Left lung (tissue), 10 donors: Measurements from ENCODE around the gene ST6GALNAC3. TPM values are rescaled to one million over a fixed set of nuclear protein-coding genes. Genes with fewer than 3 reads are reported as not detected.
A peak's percentile ranks its signal among the peaks of the same experiment; 100 is the strongest.

Source experiments
- ATAC-seq: fragments of 200-7000 bp; cut with Tn5 transposase; one replicate; pipeline ENCODE4 v1.9.1; 2020; ENCODE audit warnings: moderate library complexity
- DNase-seq, 4 donors: peaks; one replicate each; pipeline ENCODE4 v3.0.0-alpha.2; 2013 to 2020
- H3K27ac ChIP-seq, 2 donors: fragments of 200-600 bp; sonication (generic) in 1 of 2; one replicate each; pipeline versions ENCODE4 v1.5.0 to v1.8.0; 2020 to 2021
- H3K27me3 ChIP-seq, 2 donors: fragments of 200-600 bp; sonication (generic) in 1 of 2; one replicate each; pipeline versions ENCODE4 v1.5.0 to v1.8.0; 2020 to 2021
- H3K36me3 ChIP-seq, 2 donors: fragments of 200-600 bp; sonication (generic) in 1 of 2; one replicate each; pipeline versions ENCODE4 v1.5.0 to v1.8.0; 2020 to 2021
- H3K4me1 ChIP-seq, 2 donors: fragments of 200-600 bp; one replicate each; pipeline ENCODE4 v1.8.0; 2021
- H3K4me3 ChIP-seq, 2 donors: fragments of 200-600 bp; sonication (generic) in 1 of 2; one replicate each; pipeline versions ENCODE4 v1.5.0 to v1.8.0; 2020 to 2021; ENCODE audit warnings: mild to moderate bottlenecking in 1 of 2
- H3K9me3 ChIP-seq, 2 donors: fragments of 200-600 bp; sonication (generic) in 1 of 2; one replicate each; pipeline versions ENCODE4 v1.5.0 to v1.8.0; 2020 to 2021
- intact Hi-C, 2 donors: fragments of 100-400 bp; cut with DNase I; formaldehyde crosslinking; loops; one replicate each; pipeline versions ENCODE4 v1.11.2 to v1.14.2; 2022
- polyA plus RNA-seq, 6 donors: library from polyadenylated mRNA; unstranded; fragments of 120-200 nt; gene quantifications; one replicate each; pipeline ENCODE4 v1.2.1, GENCODE V29; 2013; ENCODE audit not compliant: insufficient read length in 6 of 6
- total RNA-seq, 2 donors: library from RNA; stranded (reverse); fragmentation: NEBNext Ultra II Directional; extraction: Animal tissue kit (Norgen Biotek cat#: 25700); gene quantifications; one replicate each; pipeline ENCODE4 v1.2.1, GENCODE V29; 2021
- TF ChIP-seq, protein P1 (sequence below), 2 donors: fragments of 200-600 bp; sonication (generic) in 1 of 2; IDR thresholded peaks; one replicate each; pipeline versions ENCODE4 v1.5.0 to v1.8.0; 2021; ENCODE audit warnings: antibody characterized with exemption in 2 of 2
- donor health status: DM: no; HTN: yes; CAD: no.
- donor health status: DM: no; HTN: no; CAD: no.

Gene ST6GALNAC3
- total and polyA plus RNA-seq, 8 donors = 3.4 to 37.7 (median 30.1) TPM

DNA sequence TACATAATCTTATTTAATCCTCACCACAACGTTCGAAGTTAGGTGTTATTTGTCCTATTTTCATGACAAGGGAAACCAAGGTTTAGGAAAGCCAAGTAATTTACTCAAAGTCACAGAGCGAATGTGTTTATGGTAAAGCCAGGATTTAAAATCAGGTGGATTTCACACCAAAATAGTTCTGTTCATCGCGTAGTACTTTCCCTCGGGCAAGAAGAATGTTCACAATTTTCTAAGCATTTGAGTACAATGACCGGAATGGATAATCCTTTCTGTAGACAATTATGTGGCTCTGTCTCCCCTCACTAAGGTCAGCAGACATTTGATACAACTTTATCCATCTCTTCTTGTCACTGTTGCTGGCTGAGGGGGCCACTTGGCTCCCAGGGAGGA lies 204.2 kb downstream of the ST6GALNAC3 start:
- no peaks in the 10 kb centered on the region for H3K36me3 ChIP-seq
- no peak overlapping the region for H3K27ac ChIP-seq
- no peaks in the 10 kb centered on the region for H3K4me1 ChIP-seq
- TF ChIP-seq, protein P1, sequence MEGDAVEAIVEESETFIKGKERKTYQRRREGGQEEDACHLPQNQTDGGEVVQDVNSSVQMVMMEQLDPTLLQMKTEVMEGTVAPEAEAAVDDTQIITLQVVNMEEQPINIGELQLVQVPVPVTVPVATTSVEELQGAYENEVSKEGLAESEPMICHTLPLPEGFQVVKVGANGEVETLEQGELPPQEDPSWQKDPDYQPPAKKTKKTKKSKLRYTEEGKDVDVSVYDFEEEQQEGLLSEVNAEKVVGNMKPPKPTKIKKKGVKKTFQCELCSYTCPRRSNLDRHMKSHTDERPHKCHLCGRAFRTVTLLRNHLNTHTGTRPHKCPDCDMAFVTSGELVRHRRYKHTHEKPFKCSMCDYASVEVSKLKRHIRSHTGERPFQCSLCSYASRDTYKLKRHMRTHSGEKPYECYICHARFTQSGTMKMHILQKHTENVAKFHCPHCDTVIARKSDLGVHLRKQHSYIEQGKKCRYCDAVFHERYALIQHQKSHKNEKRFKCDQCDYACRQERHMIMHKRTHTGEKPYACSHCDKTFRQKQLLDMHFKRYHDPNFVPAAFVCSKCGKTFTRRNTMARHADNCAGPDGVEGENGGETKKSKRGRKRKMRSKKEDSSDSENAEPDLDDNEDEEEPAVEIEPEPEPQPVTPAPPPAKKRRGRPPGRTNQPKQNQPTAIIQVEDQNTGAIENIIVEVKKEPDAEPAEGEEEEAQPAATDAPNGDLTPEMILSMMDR (IDR thresholded peaks at IDR 0.05) = no peak
- DNase-seq (no peak), ATAC-seq (no peak)
- intact Hi-C loops = no loop called here
- H3K27me3 ChIP-seq = no peaks in the 10 kb centered on the region
- no peak overlapping the region for H3K4me3 ChIP-seq
- no peaks in the 10 kb centered on the region for H3K9me3 ChIP-seq

DNA sequence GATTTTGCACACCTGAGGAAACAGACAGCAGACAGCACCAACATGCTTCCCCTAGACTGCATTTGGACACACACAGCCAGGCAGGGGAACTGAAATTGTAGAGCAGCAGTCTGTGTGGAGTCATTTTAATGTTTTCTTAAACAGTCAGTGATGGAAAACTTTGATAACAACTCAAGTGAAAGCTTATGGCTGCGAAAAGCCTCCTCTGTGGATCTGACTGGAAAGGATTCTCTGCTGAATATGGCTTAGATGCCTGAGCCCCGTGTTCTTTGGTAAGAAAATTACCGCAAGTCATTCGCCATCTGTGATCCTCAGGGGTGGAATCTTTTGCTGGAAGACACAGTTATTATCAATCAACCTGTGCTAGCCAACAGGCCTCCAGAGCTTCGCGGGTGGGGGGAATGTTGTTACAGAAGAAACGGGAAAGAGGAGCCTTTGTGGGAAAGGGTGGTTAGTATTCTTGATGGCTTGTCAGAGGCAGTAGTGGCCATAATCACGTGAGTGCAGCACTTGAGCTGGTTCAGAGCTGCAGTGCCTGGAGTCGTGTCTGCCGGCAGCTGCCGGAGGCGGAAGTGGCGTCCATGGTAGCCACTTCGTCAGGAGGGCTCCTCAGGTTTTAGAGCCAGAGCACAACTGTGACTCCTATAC lies 204.7 kb downstream of the ST6GALNAC3 start:
- Histone ChIP-seq H3K27me3 (no peaks in the 10 kb centered on the region), H3K9me3 (no peaks in the 10 kb centered on the region), H3K4me1 (no peaks in the 10 kb centered on the region), H3K4me3 (no peak overlapping the region), H3K36me3 (no peaks in the 10 kb centered on the region), H3K27ac (no peak overlapping the region)
- ATAC-seq (no peak), DNase-seq (peak in 2 of 4 donors; percentile 14 to 35)
- intact Hi-C loops = no loop called here
- TF ChIP-seq, protein P1 (IDR thresholded peaks at IDR 0.05) = no peak

DNA sequence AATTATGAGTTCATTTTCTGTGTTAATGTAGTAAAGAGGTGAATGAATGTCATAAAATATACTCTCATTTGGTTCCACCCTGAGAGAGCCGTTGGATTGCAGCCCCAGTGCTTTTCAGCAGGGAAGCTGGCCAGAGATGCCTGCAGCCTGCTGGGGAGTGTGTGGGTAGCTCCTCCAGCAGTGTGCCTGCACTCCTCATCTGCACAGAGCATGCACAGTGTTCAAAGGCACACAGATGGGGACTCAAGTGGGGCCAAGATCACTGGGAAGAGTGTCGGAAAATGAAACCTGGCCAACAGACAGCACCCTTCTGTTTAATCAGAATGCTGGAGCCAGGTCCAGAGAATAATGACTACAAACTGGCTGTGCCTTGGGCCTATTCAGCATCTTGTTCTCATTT lies 206.8 kb downstream of the ST6GALNAC3 start:
- ATAC-seq (peak; percentile 22), DNase-seq (peak in 1 of 4 donors; percentile 49)
- no peaks in the 10 kb centered on the region for H3K9me3 ChIP-seq
- no peaks in the 10 kb centered on the region for H3K4me1 ChIP-seq
- no peaks in the 10 kb centered on the region for H3K36me3 ChIP-seq
- no peak overlapping the region for H3K4me3 ChIP-seq
- H3K27ac ChIP-seq = no peak overlapping the region
- intact Hi-C loops = no loop called here
- no peaks in the 10 kb centered on the region for H3K27me3 ChIP-seq
- TF ChIP-seq, protein P1 (IDR thresholded peaks at IDR 0.05) = no peak

DNA sequence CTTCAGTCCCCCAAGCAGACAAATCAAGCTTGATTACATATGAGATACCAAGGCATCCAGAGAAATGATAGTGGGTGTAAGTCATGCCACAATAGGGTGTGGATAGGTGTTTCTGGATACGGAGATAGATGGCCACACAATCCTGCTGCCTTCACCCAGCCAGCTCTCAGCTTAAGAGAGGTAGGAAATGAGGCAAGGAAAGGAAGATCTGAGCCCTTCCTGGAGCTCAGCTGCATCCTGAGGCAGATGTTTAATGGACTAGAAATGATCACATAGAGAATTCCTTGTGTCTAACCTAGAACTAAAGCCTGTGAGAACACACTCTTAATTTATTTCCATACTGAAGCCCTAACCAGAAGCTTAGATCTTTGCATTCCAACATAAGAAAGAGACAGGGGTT lies 210.3 kb downstream of the ST6GALNAC3 start:
- Histone ChIP-seq H3K4me1 (no peaks in the 10 kb centered on the region), H3K36me3 (no peaks in the 10 kb centered on the region), H3K9me3 (no peaks in the 10 kb centered on the region), H3K27ac (no peak overlapping the region), H3K4me3 (no peak overlapping the region), H3K27me3 (no peaks in the 10 kb centered on the region)
- intact Hi-C loops = no loop called here
- no peak for DNase-seq
- TF ChIP-seq, protein P1 (IDR thresholded peaks at IDR 0.05) = no peak
- no peak for ATAC-seq

DNA sequence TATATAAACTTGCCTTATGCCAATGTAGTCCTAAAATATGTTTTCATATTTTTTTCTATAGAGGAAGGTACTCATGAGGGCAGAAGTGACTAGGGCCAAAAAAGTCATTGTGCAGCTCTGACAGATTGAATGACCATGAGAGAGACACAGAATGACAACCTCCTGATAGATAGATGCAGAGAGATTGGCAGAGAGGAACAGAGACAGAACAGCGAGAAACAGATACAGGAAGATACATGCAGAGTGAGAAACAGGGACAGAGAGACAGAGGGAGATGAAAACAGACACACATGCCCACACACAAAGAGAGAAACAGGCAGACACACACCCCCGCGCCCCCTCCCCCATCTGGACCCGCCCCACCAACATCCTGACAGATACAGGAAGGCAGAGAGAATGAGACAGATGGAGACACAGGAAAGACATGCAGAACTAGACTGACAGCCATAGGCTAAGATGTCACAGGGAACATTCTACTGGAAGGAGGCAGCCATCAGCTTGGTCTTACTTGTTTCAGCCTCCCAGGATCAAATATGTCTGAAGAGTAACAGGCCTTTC lies 211.1 kb downstream of the ST6GALNAC3 start:
- TF ChIP-seq, protein P1 (IDR thresholded peaks at IDR 0.05) = no peak
- Histone ChIP-seq H3K36me3 (no peaks in the 10 kb centered on the region), H3K4me1 (no peaks in the 10 kb centered on the region), H3K4me3 (no peak overlapping the region), H3K27ac (no peak overlapping the region), H3K9me3 (no peaks in the 10 kb centered on the region), H3K27me3 (no peaks in the 10 kb centered on the region)
- ATAC-seq (no peak), DNase-seq (no peak)
- intact Hi-C loops = no loop called here
